Mesendoderm (in vitro differentiated cells): ENCODE measurements around the gene ZBTB6.

Source experiments
- DNase-seq: peaks from one replicate; pipeline ENCODE4 v3.0.0; 2013
- H2AK5ac ChIP-seq: 2 replicates; pipeline ENCODE4 v1.6.1; 2013; ENCODE audit warnings: low read length, inconsistent platforms
- H2BK120ac ChIP-seq: 2 replicates; pipeline ENCODE4 v1.6.1; 2013; ENCODE audit warnings: low read depth, mild to moderate bottlenecking, low read length, moderate library complexity, mixed read lengths
- H2BK15ac ChIP-seq: replicated peaks from 2 replicates; pipeline ENCODE4 v1.6.1; 2013; ENCODE audit warnings: low read depth, mild to moderate bottlenecking, moderate library complexity
- H2BK5ac ChIP-seq: 2 replicates; pipeline ENCODE4 v1.6.1; 2013; ENCODE audit warnings: low read length, inconsistent platforms
- H3K18ac ChIP-seq: 2 replicates; pipeline ENCODE4 v1.6.1; 2013; ENCODE audit warnings: mild to moderate bottlenecking, low read length, mixed read lengths
- H3K23ac ChIP-seq: one replicate; pipeline ENCODE4 v1.6.1; 2013; ENCODE audit warnings: low read length
- H3K27ac ChIP-seq: 2 replicates; pipeline ENCODE4 v1.5.1; 2013; ENCODE audit warnings: low read depth, mild to moderate bottlenecking, inconsistent platforms, low read length, moderate library complexity
- H3K27me3 ChIP-seq: 2 replicates; pipeline ENCODE4 v1.6.1; 2013; ENCODE audit warnings: low read length, control low read depth, mild to moderate bottlenecking, inconsistent platforms; ENCODE audit not compliant: insufficient read depth, poor library complexity
- H3K36me3 ChIP-seq: 2 replicates; pipeline ENCODE4 v1.6.1; 2013; ENCODE audit warnings: low read length, inconsistent platforms; ENCODE audit not compliant: control insufficient read depth, insufficient read depth
- H3K4ac ChIP-seq: one replicate; pipeline ENCODE4 v1.6.1; 2013; ENCODE audit warnings: low read depth, mild to moderate bottlenecking, low read length, moderate library complexity
- H3K4me1 ChIP-seq: 2 replicates; pipeline ENCODE4 v1.6.1; 2013; ENCODE audit warnings: low read depth, low read length, inconsistent platforms; ENCODE audit not compliant: control insufficient read depth
- H3K4me2 ChIP-seq: 2 replicates; pipeline ENCODE4 v1.6.1; 2013; ENCODE audit warnings: low read length
- H3K4me3 ChIP-seq: 2 replicates; pipeline ENCODE4 v1.5.1; 2013; ENCODE audit warnings: mild to moderate bottlenecking, low read length
- H3K56ac ChIP-seq: one replicate; pipeline ENCODE4 v1.6.1; 2013; ENCODE audit warnings: low read length
- H3K79me1 ChIP-seq: 2 replicates; pipeline ENCODE4 v1.6.1; 2013; ENCODE audit warnings: low read length, inconsistent platforms
- H3K79me2 ChIP-seq: 2 replicates; pipeline ENCODE4 v1.6.1; 2013; ENCODE audit warnings: mild to moderate bottlenecking, low read length; ENCODE audit not compliant: control insufficient read depth, insufficient read depth
- H3K9ac ChIP-seq: 2 replicates; pipeline ENCODE4 v1.6.1; 2013; ENCODE audit warnings: low read length, inconsistent platforms
- H4K5ac ChIP-seq: one replicate; pipeline ENCODE4 v1.6.1; 2013; ENCODE audit warnings: low read length
- H4K8ac ChIP-seq: one replicate; pipeline ENCODE4 v1.6.1; 2013; ENCODE audit warnings: low read depth, mild to moderate bottlenecking, control low read depth, low read length, moderate library complexity
- WGBS: extraction: QIAGEN DNeasy Blood & Tissue Kit; methylation state at CpG from one replicate; pipeline ENCODE4 v1.1.7; 2013; ENCODE audit warnings: low lambda C conversion rate, missing lambda C conversion rate; ENCODE audit not compliant: insufficient coverage; ENCODE audit errors: extremely low coverage; 5-methylcytosine and 5-hydroxymethylcytosine counted together

Gene ZBTB6

DNA sequence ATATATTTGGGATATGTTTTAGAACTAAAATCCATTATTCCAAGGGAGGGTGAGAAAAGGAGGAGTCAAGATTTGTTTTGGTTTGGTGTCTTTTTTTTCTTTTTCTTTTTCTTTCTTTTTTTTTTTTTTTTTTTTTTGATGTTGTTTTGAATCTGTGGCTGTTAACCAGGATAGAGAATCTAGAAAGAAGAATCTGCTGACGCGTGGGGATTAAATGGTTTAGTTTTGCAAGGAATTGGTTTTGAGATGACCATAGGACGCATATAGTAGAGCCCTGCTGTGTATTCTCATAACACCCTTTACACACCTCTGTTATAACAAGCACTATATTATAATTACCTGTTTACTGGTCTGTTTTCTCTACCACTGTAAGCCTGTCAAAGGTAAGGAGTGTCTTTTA, 37.1 kb upstream of the ZBTB6 start:
- Histone ChIP-seq H3K79me1 (peaks cover 5% of the 10 kb centered on the region), H3K4me2 (no peak overlapping the region), H3K27me3 (no peaks in the 10 kb centered on the region), H3K27ac (no peak overlapping the region), H3K4ac (no peak overlapping the region), H3K36me3 (no peaks in the 10 kb centered on the region), H3K23ac (no peak overlapping the region), H2BK5ac (no peak overlapping the region), H3K4me1 (no peaks in the 10 kb centered on the region), H3K79me2 (peaks cover 45% of the 10 kb centered on the region), H3K56ac (no peak overlapping the region), H4K5ac (no peak overlapping the region), H2AK5ac (no peak overlapping the region), H4K8ac (no peak overlapping the region), H3K9ac (no peak overlapping the region), H2BK15ac (no peak overlapping the region), H3K4me3 (no peak overlapping the region), H3K18ac (no peak overlapping the region), H2BK120ac (no peak overlapping the region)
- no CpG with 5 or more reads among the region's 3 CpGs for WGBS
- DNase-seq = no peak

DNA sequence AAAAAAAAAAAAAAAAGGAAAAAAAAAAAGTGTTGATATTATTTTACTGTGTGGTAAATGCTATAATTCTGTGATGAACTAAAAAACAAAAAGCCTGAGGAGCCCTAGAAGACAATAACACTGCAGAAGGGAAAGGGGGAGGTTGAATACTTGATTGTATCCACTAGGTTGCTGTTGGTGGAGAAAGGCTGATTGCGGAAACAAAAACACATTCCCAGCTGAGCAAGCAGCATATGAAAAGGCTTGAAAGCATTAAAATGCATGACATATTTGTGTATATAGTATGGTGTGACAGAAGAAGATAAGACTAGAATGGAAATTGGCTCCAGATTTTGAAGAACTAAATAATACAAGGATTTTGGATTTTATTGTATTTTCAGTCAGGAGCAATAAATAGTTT, 36.6 kb upstream of the ZBTB6 start:
- H3K9ac ChIP-seq = no peak overlapping the region
- DNase-seq = no peak
- no peak overlapping the region for H3K4me2 ChIP-seq
- no peak overlapping the region for H2AK5ac ChIP-seq
- H2BK120ac ChIP-seq = no peak overlapping the region
- H2BK5ac ChIP-seq = no peak overlapping the region
- H3K4me3 ChIP-seq = no peak overlapping the region
- WGBS = no CpG with 5 or more reads among the region's 1 CpG
- H3K79me1 ChIP-seq = peaks cover 3% of the 10 kb centered on the region
- no peaks in the 10 kb centered on the region for H3K4me1 ChIP-seq
- H2BK15ac ChIP-seq = no peak overlapping the region
- no peak overlapping the region for H3K18ac ChIP-seq
- no peaks in the 10 kb centered on the region for H3K36me3 ChIP-seq
- H3K27ac ChIP-seq = no peak overlapping the region
- H4K8ac ChIP-seq = no peak overlapping the region
- no peak overlapping the region for H3K23ac ChIP-seq
- H3K4ac ChIP-seq = no peak overlapping the region
- peaks cover 48% of the 10 kb centered on the region for H3K79me2 ChIP-seq
- H4K5ac ChIP-seq = no peak overlapping the region
- H3K56ac ChIP-seq = no peak overlapping the region
- no peaks in the 10 kb centered on the region for H3K27me3 ChIP-seq

DNA sequence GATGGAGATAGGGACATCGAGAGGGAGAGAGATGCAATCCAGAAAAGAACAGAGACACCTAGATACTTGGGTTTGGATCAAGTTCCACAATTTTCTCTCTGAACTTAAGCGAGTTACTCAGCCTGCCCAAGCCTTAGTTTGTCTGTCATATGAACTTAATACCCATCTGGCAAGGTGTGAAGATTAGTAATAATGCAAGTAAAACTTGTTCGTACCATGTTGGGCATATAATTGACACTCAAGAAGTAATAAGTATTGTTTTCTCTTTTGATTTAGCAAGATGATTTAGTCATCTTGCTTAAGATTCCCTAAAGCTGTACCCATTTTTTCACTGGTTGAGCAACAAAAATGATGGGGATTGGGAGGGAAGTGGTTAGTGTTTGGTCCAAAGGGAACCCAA, 35.2 kb upstream of the ZBTB6 start:
- Histone ChIP-seq H3K4me1 (no peaks in the 10 kb centered on the region), H2BK15ac (no peak overlapping the region), H2AK5ac (no peak overlapping the region), H3K4ac (no peak overlapping the region), H3K4me2 (no peak overlapping the region), H3K23ac (no peak overlapping the region), H3K36me3 (no peaks in the 10 kb centered on the region), H3K27ac (no peak overlapping the region), H3K79me1 (peaks cover 3% of the 10 kb centered on the region), H3K56ac (no peak overlapping the region), H3K27me3 (no peaks in the 10 kb centered on the region), H3K4me3 (no peak overlapping the region), H3K18ac (no peak overlapping the region), H3K9ac (no peak overlapping the region), H3K79me2 (peaks cover 50% of the 10 kb centered on the region), H2BK5ac (no peak overlapping the region), H4K5ac (no peak overlapping the region), H2BK120ac (no peak overlapping the region), H4K8ac (no peak overlapping the region)
- no peak for DNase-seq
- WGBS = no CpG with 5 or more reads among the region's 3 CpGs

DNA sequence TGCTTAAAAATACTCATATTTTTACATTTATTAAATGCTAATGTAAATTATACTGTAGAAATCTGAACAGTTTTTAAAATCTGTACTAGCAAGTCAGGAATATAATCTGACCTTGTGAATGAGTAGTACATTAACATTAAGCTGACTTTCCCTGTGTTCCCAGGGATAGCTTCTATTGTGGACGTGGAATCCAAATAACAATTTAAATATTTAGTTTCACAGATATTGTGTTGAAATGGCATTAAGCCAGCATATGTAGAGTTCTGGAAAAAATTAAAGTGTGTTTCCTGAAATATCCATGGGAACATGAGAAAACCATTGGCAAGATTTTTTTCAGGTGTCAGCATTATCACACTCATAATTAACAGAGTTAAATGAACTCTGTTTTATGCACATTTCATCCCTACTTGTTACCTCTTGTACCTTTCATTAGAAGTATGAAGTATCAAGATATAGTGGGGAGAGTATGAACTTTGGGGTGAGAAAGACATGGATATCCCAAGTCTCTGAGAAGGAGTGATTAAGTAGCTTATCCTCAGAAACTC, 33.4 kb upstream of the ZBTB6 start:
- Histone ChIP-seq H3K36me3 (no peaks in the 10 kb centered on the region), H3K18ac (no peak overlapping the region), H3K9ac (no peak overlapping the region), H3K4me1 (no peaks in the 10 kb centered on the region), H2AK5ac (no peak overlapping the region), H4K8ac (no peak overlapping the region), H3K27me3 (no peaks in the 10 kb centered on the region), H3K56ac (no peak overlapping the region), H2BK5ac (no peak overlapping the region), H3K4me2 (no peak overlapping the region), H3K23ac (no peak overlapping the region), H3K79me1 (peaks cover 2% of the 10 kb centered on the region), H3K4ac (no peak overlapping the region), H3K79me2 (peaks cover 59% of the 10 kb centered on the region), H3K4me3 (no peak overlapping the region), H3K27ac (no peak overlapping the region), H2BK120ac (no peak overlapping the region), H4K5ac (no peak overlapping the region), H2BK15ac (no peak overlapping the region)
- WGBS = no CpG with 5 or more reads among the region's 1 CpG
- no peak for DNase-seq

DNA sequence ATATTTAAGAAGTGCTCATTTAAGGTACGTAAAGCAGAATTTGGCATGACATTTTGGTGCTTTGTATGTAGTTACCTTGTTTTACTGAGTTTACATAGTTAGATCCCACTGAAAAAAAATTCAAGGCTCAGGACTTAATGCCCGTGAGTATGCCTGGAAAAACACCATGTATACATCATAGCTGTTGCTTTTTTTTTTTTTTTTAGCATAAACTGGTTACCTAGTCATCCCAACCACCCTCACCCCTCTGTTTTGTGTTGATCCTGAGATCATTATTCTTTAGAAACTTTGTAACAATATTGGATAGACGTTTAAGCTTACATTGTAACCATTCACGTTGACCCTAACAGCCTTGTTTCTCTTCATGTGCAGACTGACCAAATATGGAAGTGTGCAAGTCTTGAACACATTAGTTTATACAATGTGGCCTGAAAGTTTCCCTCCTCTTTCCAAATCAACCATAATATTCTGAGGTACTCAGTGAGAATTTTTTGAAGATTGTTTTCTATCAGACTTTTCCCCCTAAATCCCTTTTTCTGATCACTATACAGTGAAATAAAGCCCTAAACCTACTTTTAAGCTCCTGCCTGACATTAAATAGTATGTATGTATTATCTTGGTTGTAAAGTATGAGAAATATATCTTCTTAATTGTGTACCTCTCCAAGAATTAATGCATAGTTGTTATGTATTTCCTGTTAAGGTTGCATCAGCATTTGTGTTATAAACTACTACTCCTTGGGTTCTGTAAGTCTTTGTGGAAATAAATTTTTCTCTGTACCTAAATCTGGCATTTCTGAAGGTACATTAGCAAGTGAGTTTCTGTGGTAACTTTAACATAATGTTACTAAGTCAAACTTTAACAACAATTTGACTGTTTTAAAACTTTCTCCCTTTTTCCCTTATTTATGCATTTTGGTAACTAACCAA, 32.1 kb upstream of the ZBTB6 start:
- WGBS = no CpG with 5 or more reads among the region's 4 CpGs
- H3K27ac ChIP-seq = no peak overlapping the region
- H4K5ac ChIP-seq = no peak overlapping the region

More for the DNA sequence above, 32.1 kb upstream of the ZBTB6 start:
- Histone ChIP-seq H3K79me1 (peaks cover 2% of the 10 kb centered on the region), H3K79me2 (peaks cover 50% of the 10 kb centered on the region), H3K9ac (no peak overlapping the region), H3K4me1 (no peaks in the 10 kb centered on the region), H3K56ac (no peak overlapping the region), H2BK15ac (no peak overlapping the region), H3K18ac (no peak overlapping the region), H3K23ac (no peak overlapping the region), H3K4me2 (no peak overlapping the region), H4K8ac (no peak overlapping the region), H2BK120ac (no peak overlapping the region), H2AK5ac (no peak overlapping the region), H3K36me3 (no peaks in the 10 kb centered on the region), H3K4ac (no peak overlapping the region), H3K4me3 (no peak overlapping the region), H3K27me3 (no peaks in the 10 kb centered on the region), H2BK5ac (no peak overlapping the region)
- DNase-seq = no peak
